HG03066 (cell line): Measurements from ENCODE around the gene ZNF396.

Experiments
- ATAC-seq: cut with Tn5 transposase; IDR thresholded peaks from one replicate; pipeline ENCODE4 v1.9.1; 2021; ENCODE audit warnings: low read depth; ENCODE audit not compliant: unreplicated experiment

Gene ZNF396

GRCh38 chr18:35376742-35377695 lies at the start of gene ZNF396:
Gene ZNF396 (minus strand): TSS chr18:35377337. CDS start chr18:35374292, 3,045 bp downstream.
- ATAC-seq = peak; percentile 79

GRCh38 chr18:35426786-35427185 lies 49.6 kb upstream of the ZNF396 start:
- no peak for ATAC-seq

GRCh38 chr18:35424356-35424755 lies 47.2 kb upstream of the ZNF396 start:
- ATAC-seq = no peak

GRCh38 chr18:35422237-35422636 lies 45.1 kb upstream of the ZNF396 start:
- ATAC-seq = no peak

- ATAC-seq = no peak
Observed at GRCh38 chr18:35418610-35419009, 41.5 kb upstream of the ZNF396 start.

GRCh38 chr18:35417223-35417622 lies 40.1 kb upstream of the ZNF396 start:
- ATAC-seq = no peak

GRCh38 chr18:35415511-35416073 lies 38.5 kb upstream of the ZNF396 start:
- ATAC-seq = peak; percentile 46

GRCh38 chr18:35413163-35413511 lies 36.0 kb upstream of the ZNF396 start:
- ATAC-seq = no peak

- ATAC-seq = no peak
Observed at GRCh38 chr18:35411625-35412351, 34.7 kb upstream of the ZNF396 start.

- no peak for ATAC-seq
Observed at GRCh38 chr18:35410561-35410960, 33.4 kb upstream of the ZNF396 start.

- no peak for ATAC-seq
Observed at GRCh38 chr18:35409911-35410310, 32.8 kb upstream of the ZNF396 start.

- ATAC-seq = no peak
Observed at GRCh38 chr18:35408843-35409261, 31.7 kb upstream of the ZNF396 start.

GRCh38 chr18:35407871-35408481 lies 30.8 kb upstream of the ZNF396 start:
- peak; percentile 58 for ATAC-seq

GRCh38 chr18:35406666-35407065 lies 29.5 kb upstream of the ZNF396 start:
- ATAC-seq = no peak

- ATAC-seq = no peak
Observed at GRCh38 chr18:35397976-35398375, 20.8 kb upstream of the ZNF396 start.

- ATAC-seq = no peak
Observed at GRCh38 chr18:35393716-35394115, 16.6 kb upstream of the ZNF396 start.

GRCh38 chr18:35392375-35392774 lies 15.2 kb upstream of the ZNF396 start:
- ATAC-seq = no peak

GRCh38 chr18:35390951-35391700 lies 14.0 kb upstream of the ZNF396 start:
- ATAC-seq = no peak

- ATAC-seq = no peak
Observed at GRCh38 chr18:35389095-35389618, 12.0 kb upstream of the ZNF396 start.

- ATAC-seq = no peak
Observed at GRCh38 chr18:35387152-35387571, 10.0 kb upstream of the ZNF396 start.
